ENCODE data around the gene ZNF202.

ZNF202 gene

GRCh38 chr11:123773026-123773425 is 31.6 kb upstream of the ZNF202 start:
- no peaks in the 10 kb centered on the region for H3K79me2 ChIP-seq (ENCODE audit: low read length)
- no peak for DNase-seq

DNA sequence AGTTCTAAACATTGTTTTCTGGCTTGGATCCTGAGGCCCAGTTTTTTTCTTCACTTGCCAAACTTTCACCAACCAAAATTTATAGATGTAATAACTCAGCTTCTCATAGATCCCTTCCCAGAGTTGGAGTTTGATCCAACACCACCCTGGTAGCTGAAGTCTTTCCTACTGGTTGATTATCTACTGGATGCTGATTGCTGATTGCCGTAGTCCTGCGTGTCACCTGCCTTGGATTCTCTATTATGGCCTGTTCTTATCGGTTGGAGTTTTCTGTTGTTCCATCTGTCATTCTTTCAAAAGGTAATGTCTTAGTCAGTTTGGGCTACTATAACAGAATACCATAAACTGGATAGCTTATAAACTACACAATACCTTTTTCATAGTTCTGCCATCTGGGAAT is 30.2 kb upstream of the ZNF202 start:
- TF ChIP-seq CTCF (IDR thresholded peaks at IDR 0.05; ENCODE audit: low read length) = no peak
- TF ChIP-seq EZH2 (optimal IDR thresholded peaks at IDR 0.05; ENCODE audit: low read depth, low read length) = no peak
- no peak for TF ChIP-seq EZH2phosphoT487 (IDR thresholded peaks at IDR 0.05; ENCODE audit: low read length)
- Histone ChIP-seq H3K27ac (ENCODE audit: low read length) (no peak overlapping the region), H4K20me1 (ENCODE audit: insufficient read depth, low read length) (no peaks in the 10 kb centered on the region), H3K9me2 (replicated peaks; ENCODE audit: insufficient read depth, low read length) (no peaks in the 10 kb centered on the region), H3K79me2 (ENCODE audit: low read length) (no peaks in the 10 kb centered on the region), H3K4me3 (ENCODE audit: low read length) (no peak overlapping the region), H3K36me3 (replicated peaks; ENCODE audit: insufficient read depth, low read length) (no peaks in the 10 kb centered on the region), H3K4me1 (ENCODE audit: low read length) (no peaks in the 10 kb centered on the region), H3K9me3 (replicated peaks; ENCODE audit: insufficient read depth, low read length) (no peaks in the 10 kb centered on the region), H3K9ac (ENCODE audit: low read length) (no peak overlapping the region), H3K4me2 (ENCODE audit: low read depth, low read length) (no peak overlapping the region), H2AFZ (ENCODE audit: low read length) (no peak overlapping the region), H3K27me3 (replicated peaks; ENCODE audit: insufficient read depth, low read length) (no peaks in the 10 kb centered on the region), H3F3A (ENCODE audit: insufficient read depth, low read length) (peaks cover 6% of the 10 kb centered on the region; the same call in 1 of the 2 replicates)
- DNase-seq = no peak

More at GRCh38 chr11:123773026-123773425, 31.6 kb upstream of the ZNF202 start:
- Histone ChIP-seq H3K9me3 (replicated peaks; ENCODE audit: insufficient read depth, low read length) (no peaks in the 10 kb centered on the region), H3K4me3 (ENCODE audit: low read length) (no peak overlapping the region), H3F3A (ENCODE audit: insufficient read depth, low read length) (peaks cover 6% of the 10 kb centered on the region; the same call in 1 of the 2 replicates), H3K27me3 (replicated peaks; ENCODE audit: insufficient read depth, low read length) (no peaks in the 10 kb centered on the region), H3K27ac (ENCODE audit: low read length) (no peak overlapping the region), H4K20me1 (ENCODE audit: insufficient read depth, low read length) (no peaks in the 10 kb centered on the region), H3K9me2 (replicated peaks; ENCODE audit: insufficient read depth, low read length) (no peaks in the 10 kb centered on the region), H3K4me2 (ENCODE audit: low read depth, low read length) (no peak overlapping the region), H3K4me1 (ENCODE audit: low read length) (no peaks in the 10 kb centered on the region), H2AFZ (ENCODE audit: low read length) (no peak overlapping the region), H3K9ac (ENCODE audit: low read length) (no peak overlapping the region), H3K36me3 (replicated peaks; ENCODE audit: insufficient read depth, low read length) (no peaks in the 10 kb centered on the region)
- TF ChIP-seq EZH2phosphoT487 (IDR thresholded peaks at IDR 0.05; ENCODE audit: low read length) = no peak
- TF ChIP-seq EZH2 (optimal IDR thresholded peaks at IDR 0.05; ENCODE audit: low read depth, low read length) = no peak
- TF ChIP-seq CTCF (IDR thresholded peaks at IDR 0.05; ENCODE audit: low read length) = no peak

DNA sequence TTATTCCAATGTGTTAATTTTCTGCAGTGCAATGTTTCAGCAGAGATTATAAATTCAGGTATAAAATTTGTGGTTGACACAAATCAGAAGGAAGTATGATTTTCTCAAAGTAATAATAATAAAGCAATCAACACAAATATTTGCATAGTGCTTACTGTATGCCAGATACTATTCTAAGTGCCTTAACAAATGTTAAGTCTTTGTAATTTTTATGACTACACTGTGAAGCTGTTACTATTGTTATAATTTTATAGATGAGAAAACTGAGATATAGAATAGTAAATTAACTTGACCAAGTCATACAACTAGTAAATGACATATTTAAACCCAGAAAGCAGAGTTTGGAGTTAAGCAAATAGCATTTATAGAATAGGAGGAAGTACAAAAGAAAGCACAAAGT is 29.3 kb upstream of the ZNF202 start:
- Histone ChIP-seq H3K27me3 (replicated peaks; ENCODE audit: insufficient read depth, low read length) (no peaks in the 10 kb centered on the region), H3K36me3 (replicated peaks; ENCODE audit: insufficient read depth, low read length) (no peaks in the 10 kb centered on the region), H3K27ac (ENCODE audit: low read length) (no peak overlapping the region), H3K79me2 (ENCODE audit: low read length) (no peaks in the 10 kb centered on the region), H3K4me3 (ENCODE audit: low read length) (no peak overlapping the region), H3K9me3 (replicated peaks; ENCODE audit: insufficient read depth, low read length) (no peaks in the 10 kb centered on the region), H3K9me2 (replicated peaks; ENCODE audit: insufficient read depth, low read length) (no peaks in the 10 kb centered on the region), H2AFZ (ENCODE audit: low read length) (no peak overlapping the region), H3K4me1 (ENCODE audit: low read length) (no peaks in the 10 kb centered on the region), H3F3A (ENCODE audit: insufficient read depth, low read length) (peaks cover 6% of the 10 kb centered on the region; the same call in 1 of the 2 replicates), H4K20me1 (ENCODE audit: insufficient read depth, low read length) (no peaks in the 10 kb centered on the region), H3K9ac (ENCODE audit: low read length) (no peak overlapping the region), H3K4me2 (ENCODE audit: low read depth, low read length) (no peak overlapping the region)
- DNase-seq = no peak
- TF ChIP-seq EZH2phosphoT487 (IDR thresholded peaks at IDR 0.05; ENCODE audit: low read length) = no peak
- no peak for TF ChIP-seq EZH2 (optimal IDR thresholded peaks at IDR 0.05; ENCODE audit: low read depth, low read length)
- no peak for TF ChIP-seq CTCF (IDR thresholded peaks at IDR 0.05; ENCODE audit: low read length)

Data from MM.1S (cell line).